ENCODE data around the gene RPL22. TPM values are rescaled to one million over a fixed set of nuclear protein-coding genes. Genes with fewer than 3 reads are reported as not detected.

Gene RPL22
- total and polyA plus RNA-seq, 12 donors: 223 to 639 (median 277) TPM

DNA sequence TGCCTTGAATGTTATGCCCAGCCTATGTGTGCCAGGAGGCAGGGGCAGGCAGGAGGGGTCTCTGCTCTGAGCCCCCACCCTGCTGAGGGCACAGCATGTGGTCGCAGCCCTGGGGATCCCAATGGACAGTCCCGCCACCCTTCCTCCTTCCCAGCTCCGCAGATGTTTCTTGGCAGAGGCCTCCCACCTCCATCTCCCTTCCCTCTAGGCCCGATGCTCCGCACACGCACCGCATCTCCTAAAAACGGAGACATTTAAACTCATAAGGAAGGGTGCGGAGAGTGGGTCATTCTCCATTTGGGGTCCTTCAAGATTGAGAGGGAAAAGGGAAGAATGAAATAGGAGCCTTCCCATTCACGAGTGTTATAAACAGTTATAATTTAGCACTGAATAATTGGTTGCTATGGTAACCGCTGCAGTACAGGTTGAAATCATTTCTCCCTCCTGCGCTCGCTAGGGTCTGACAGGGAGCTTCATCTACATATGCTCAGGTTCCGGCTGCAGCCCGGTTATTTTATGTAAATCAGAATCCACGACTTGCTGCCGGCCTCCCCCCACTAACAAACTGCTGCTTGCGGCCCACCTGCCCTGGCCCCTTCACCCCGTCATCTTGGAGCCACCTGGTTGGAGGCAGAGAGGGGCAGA is 35.3 kb downstream of the RPL22 start:
- DNase-seq (no peak), ATAC-seq (no peak)
- Histone ChIP-seq H3K27me3 (peaks cover 0 to 77% (median 49%) of the 10 kb centered on the region in 7 donors), H3K4me1 (peaks cover 0 to 7% (median 0%) of the 10 kb centered on the region in 9 donors), H3K27ac (no peak overlapping the region), H3K4me3 (no peak overlapping the region), H3K36me3 (no peaks in the 10 kb centered on the region), H3K9me3 (no peaks in the 10 kb centered on the region)
- TF ChIP-seq, protein P1, sequence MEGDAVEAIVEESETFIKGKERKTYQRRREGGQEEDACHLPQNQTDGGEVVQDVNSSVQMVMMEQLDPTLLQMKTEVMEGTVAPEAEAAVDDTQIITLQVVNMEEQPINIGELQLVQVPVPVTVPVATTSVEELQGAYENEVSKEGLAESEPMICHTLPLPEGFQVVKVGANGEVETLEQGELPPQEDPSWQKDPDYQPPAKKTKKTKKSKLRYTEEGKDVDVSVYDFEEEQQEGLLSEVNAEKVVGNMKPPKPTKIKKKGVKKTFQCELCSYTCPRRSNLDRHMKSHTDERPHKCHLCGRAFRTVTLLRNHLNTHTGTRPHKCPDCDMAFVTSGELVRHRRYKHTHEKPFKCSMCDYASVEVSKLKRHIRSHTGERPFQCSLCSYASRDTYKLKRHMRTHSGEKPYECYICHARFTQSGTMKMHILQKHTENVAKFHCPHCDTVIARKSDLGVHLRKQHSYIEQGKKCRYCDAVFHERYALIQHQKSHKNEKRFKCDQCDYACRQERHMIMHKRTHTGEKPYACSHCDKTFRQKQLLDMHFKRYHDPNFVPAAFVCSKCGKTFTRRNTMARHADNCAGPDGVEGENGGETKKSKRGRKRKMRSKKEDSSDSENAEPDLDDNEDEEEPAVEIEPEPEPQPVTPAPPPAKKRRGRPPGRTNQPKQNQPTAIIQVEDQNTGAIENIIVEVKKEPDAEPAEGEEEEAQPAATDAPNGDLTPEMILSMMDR (IDR thresholded peaks at IDR 0.05): no peak
- 69 to 70% methylated on average over 19 of the region's 19 CpGs for WGBS, 2 donors
- intact Hi-C loops (cut with DNase I): no loop called here

DNA sequence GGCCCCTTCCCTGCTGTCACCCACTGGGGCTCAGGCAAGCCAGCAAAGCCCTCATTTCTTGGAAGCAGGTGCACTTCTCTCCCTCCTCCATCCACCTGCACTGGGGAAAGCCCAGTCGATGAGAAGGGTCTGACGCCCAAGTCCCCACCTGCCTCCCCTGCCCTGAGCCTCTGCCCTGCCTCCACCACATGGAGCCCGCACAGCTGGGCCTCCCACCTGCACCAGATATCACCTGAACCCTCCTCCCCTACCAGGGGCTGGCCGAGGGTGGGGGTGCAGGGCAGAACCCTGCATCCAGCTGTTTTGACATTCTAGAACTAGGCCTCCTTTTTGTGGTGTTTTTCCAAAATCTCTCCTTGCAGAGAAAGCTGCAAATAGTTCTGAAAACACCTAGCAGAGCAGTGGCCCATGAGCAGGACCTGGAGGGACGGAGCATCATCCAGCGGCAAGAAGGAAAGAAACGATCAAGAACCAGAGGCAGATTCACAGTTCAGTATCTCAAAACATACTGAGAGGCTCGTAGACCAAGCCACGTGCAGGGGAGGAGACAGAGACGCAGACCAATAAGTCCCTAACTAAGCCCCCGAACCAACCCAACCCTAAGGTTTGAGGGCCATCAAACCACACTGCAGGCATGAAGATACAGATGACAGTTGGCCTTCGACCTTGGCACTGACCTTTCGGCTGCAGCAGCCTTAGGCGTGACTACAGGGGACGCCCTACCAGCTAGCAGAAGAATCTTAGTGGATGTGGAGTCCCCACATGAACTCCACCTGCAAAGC is 36.0 kb downstream of the RPL22 start:
- ATAC-seq (no peak), DNase-seq (no peak)
- H3K36me3 ChIP-seq: no peaks in the 10 kb centered on the region
- no peak overlapping the region for H3K27ac ChIP-seq
- H3K4me1 ChIP-seq: peaks cover 0 to 7% (median 0%) of the 10 kb centered on the region in 9 donors
- intact Hi-C loops (cut with DNase I): no loop called here
- TF ChIP-seq, protein P1 (IDR thresholded peaks at IDR 0.05): no peak
- H3K9me3 ChIP-seq: no peaks in the 10 kb centered on the region
- H3K4me3 ChIP-seq: no peak overlapping the region
- 77 to 83% methylated on average over 15 of the region's 15 CpGs for WGBS, 2 donors
- peaks cover 0 to 72% (median 49%) of the 10 kb centered on the region in 7 donors for H3K27me3 ChIP-seq

DNA sequence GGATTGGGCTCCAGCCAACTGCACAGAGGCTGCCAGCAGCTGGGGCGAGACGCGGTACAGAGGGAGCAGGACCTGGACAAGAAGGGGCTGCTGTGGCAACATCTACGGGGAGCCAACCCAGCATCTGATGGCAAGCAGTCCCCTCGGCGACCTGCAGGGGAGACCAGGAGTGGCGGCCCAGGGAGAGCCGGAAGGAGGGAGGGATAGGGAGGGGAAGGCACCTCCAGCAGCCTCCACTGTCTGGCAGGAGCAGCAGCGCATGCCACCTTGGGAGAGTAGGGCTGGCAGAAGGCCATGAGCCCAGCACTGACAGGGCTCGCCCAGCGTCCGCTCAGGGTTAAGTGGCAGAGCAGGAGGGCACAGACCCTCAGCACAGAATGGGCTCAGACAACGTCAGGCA is 36.6 kb downstream of the RPL22 start:
- peaks cover 0 to 72% (median 49%) of the 10 kb centered on the region in 7 donors for H3K27me3 ChIP-seq
- TF ChIP-seq, protein P1 (IDR thresholded peaks at IDR 0.05): no peak
- intact Hi-C loops (cut with DNase I): no loop called here

DNA sequence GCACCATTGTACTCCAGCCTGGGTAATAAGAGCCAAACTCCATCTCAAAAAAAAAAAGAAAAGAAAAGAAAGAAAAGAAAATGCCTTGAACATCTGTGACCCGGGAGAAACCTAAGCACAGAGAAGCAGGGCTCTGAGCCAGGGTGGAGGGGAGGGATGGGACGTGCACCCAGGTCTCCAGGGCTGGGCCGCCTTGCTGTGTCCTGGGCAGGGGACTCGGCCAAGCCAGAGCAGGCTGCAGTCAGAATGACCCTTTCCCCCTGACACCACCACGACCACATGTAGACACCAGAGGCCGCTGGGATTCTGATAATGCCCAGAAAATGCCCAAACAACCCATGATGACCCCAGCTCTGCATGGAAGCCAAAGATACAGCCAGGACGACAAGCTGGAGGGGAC is 37.1 kb downstream of the RPL22 start:
- TF ChIP-seq, protein P1 (IDR thresholded peaks at IDR 0.05): no peak
- 74 to 77% methylated on average over 7 of the region's 7 CpGs for WGBS, 2 donors
- H3K4me3 ChIP-seq: no peak overlapping the region
- intact Hi-C loops (cut with DNase I): no loop called here
- H3K27ac ChIP-seq: no peak overlapping the region
- no peaks in the 10 kb centered on the region for H3K36me3 ChIP-seq
- no peaks in the 10 kb centered on the region for H3K9me3 ChIP-seq
- peaks cover 0 to 68% (median 49%) of the 10 kb centered on the region in 7 donors for H3K27me3 ChIP-seq
- DNase-seq (no peak), ATAC-seq (no peak)
- peaks cover 0 to 7% (median 0%) of the 10 kb centered on the region in 9 donors for H3K4me1 ChIP-seq

More for the DNA sequence above, 36.6 kb downstream of the RPL22 start:
- DNase-seq (no peak), ATAC-seq (no peak)
- Histone ChIP-seq H3K27ac (no peak overlapping the region), H3K9me3 (no peaks in the 10 kb centered on the region), H3K4me1 (peaks cover 0 to 7% (median 0%) of the 10 kb centered on the region in 9 donors), H3K36me3 (no peaks in the 10 kb centered on the region), H3K4me3 (no peak overlapping the region)
- WGBS, 2 donors: 61 to 63% methylated on average over 13 of the region's 13 CpGs
